NOMO-1 treated with dmso at 0.1 percent for 144 hours (cell line): ENCODE results near the gene SV2A.
"Not testable (repeated sequence)": the region's sequence is repeated elsewhere in the genome, so short reads cannot be mapped to it uniquely, and the experiment has no call there.

ENCODE experiments used
- DNase-seq: peaks from one replicate; lab custom pipeline; 2025; ENCODE audit not compliant: unreplicated experiment; lab: John Stamatoyannopoulos, UW

Gene SV2A

GRCh38 chr1:149887196-149887455 is 30.5 kb downstream of the SV2A start:
- not testable (repeated sequence) for DNase-seq

- DNase-seq = peak; percentile 96
These were observed 31.0 kb downstream of the SV2A start for GRCh38 chr1:149886396-149887195.

GRCh38 chr1:149886121-149886395 is 31.6 kb downstream of the SV2A start:
- DNase-seq = not testable (repeated sequence)

GRCh38 chr1:149885339-149886120 is 32.1 kb downstream of the SV2A start:
- peak; percentile 74 for DNase-seq

- DNase-seq = peak; percentile 87
These were observed 33.0 kb downstream of the SV2A start for GRCh38 chr1:149884433-149885338.

- no peak for DNase-seq
These were observed 33.9 kb downstream of the SV2A start for GRCh38 chr1:149883598-149884247.

- DNase-seq = no peak
These were observed 35.8 kb downstream of the SV2A start for GRCh38 chr1:149881876-149882275.

GRCh38 chr1:149879556-149879955 is 38.1 kb downstream of the SV2A start:
- DNase-seq = no peak

- no peak for DNase-seq
These were observed 40.3 kb downstream of the SV2A start for GRCh38 chr1:149877211-149877946.

- not testable (repeated sequence) for DNase-seq
These were observed 44.6 kb downstream of the SV2A start for GRCh38 chr1:149873060-149873459.

- DNase-seq = not testable (repeated sequence)
These were observed 50.8 kb downstream of the SV2A start for GRCh38 chr1:149866887-149867286.

- not testable (repeated sequence) for DNase-seq
These were observed 56.1 kb downstream of the SV2A start for GRCh38 chr1:149861497-149862054.

GRCh38 chr1:149860684-149861496 is 56.8 kb downstream of the SV2A start:
- DNase-seq = not testable (repeated sequence)

GRCh38 chr1:149860271-149860670 is 57.4 kb downstream of the SV2A start:
- not testable (repeated sequence) for DNase-seq
